ENCODE results near the gene PAPOLG.

DNA sequence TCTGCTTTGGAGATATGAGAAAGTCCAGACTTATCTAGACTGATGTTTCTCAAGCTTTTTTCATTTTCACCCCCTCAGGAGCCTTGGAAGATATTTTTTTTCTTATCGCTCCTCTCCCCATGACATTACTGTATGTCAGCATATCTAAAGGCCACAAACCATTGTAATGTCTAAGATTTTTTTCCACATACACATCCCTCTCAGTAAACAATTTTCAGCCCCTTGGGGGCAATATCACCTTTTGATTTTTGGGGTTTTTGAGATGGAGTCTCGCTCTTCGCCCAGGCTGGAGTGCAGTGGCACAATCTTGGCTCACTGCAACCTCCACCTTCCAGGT, 65.0 kb downstream of the PAPOLG start:
- no peak for TF ChIP-seq CEBPB (IDR thresholded peaks at IDR 0.05; ENCODE audit: low read depth, low read length)
- TF ChIP-seq, protein P1, sequence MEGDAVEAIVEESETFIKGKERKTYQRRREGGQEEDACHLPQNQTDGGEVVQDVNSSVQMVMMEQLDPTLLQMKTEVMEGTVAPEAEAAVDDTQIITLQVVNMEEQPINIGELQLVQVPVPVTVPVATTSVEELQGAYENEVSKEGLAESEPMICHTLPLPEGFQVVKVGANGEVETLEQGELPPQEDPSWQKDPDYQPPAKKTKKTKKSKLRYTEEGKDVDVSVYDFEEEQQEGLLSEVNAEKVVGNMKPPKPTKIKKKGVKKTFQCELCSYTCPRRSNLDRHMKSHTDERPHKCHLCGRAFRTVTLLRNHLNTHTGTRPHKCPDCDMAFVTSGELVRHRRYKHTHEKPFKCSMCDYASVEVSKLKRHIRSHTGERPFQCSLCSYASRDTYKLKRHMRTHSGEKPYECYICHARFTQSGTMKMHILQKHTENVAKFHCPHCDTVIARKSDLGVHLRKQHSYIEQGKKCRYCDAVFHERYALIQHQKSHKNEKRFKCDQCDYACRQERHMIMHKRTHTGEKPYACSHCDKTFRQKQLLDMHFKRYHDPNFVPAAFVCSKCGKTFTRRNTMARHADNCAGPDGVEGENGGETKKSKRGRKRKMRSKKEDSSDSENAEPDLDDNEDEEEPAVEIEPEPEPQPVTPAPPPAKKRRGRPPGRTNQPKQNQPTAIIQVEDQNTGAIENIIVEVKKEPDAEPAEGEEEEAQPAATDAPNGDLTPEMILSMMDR (conservative IDR thresholded peaks at IDR 0.05; ENCODE audit: low read depth, low read length): no peak
- no peak for TF ChIP-seq POLR2A (IDR thresholded peaks at IDR 0.05; ENCODE audit: low read depth, low read length)
- no peak for TF ChIP-seq CHD1 (IDR thresholded peaks at IDR 0.05; ENCODE audit: low read depth, low read length)
- TF ChIP-seq MXI1 (IDR thresholded peaks at IDR 0.05; ENCODE audit: borderline replicate concordance, low read depth, low read length): no peak
- TF ChIP-seq RCOR1 (IDR thresholded peaks at IDR 0.05; ENCODE audit: insufficient replicate concordance, low read length): no peak
- no peak for TF ChIP-seq FOS (IDR thresholded peaks at IDR 0.05; ENCODE audit: low read depth, low read length)
- no peak for TF ChIP-seq MAFK (IDR thresholded peaks at IDR 0.05; ENCODE audit: low read depth, low read length)
- TF ChIP-seq RAD21 (IDR thresholded peaks at IDR 0.05; ENCODE audit: low read length): no peak
- no peak for TF ChIP-seq BHLHE40 (IDR thresholded peaks at IDR 0.05; ENCODE audit: low read depth, low read length)
- no peak for TF ChIP-seq MAZ (IDR thresholded peaks at IDR 0.05; ENCODE audit: borderline replicate concordance, low read depth, low read length)
- no peak for TF ChIP-seq SMC3 (IDR thresholded peaks at IDR 0.05; ENCODE audit: low read depth, low read length)
- no peak for TF ChIP-seq NFE2L2 (IDR thresholded peaks at IDR 0.05; ENCODE audit: low read depth, low read length)
